ENCODE data around the gene FHIT.

Gene FHIT

DNA sequence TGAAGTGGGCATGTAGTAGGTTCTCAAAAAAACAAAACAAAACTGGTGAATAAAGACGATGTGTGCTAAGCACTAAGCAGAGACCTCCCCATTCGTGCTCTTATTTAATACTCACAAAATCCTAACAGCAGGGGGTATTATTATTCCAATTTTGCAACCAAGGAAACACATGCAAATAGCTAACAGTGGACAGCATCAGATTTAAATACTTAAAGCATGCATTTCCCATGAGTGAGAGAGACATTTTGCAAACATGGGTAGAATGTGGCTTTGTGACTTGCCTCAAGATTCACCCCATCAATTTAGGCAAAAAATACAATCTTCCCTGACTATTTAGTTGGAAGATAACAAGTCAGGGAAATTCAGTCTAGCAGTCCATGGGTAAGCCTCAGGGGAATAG lies 1255.2 kb downstream of the FHIT start:
- no peak for DNase-seq (ENCODE audit: low spot score)

DNA sequence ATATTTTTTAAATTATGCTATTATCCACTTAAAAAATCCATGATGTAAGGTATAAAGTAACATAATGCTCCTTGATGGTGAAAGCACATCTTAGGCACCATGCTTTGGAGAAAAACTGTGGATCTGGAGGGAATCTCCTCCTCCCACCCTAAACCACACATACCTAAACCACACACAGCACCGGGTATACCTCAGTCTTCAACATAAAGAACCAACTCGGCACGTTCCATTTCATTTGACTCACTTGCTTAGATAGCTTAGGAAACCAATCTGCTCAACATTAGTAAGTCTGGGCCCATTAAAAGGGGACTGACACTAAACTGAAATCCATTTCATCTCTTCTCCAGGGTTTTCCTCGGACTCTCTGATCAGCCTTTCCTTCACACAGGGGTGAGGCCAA lies 1255.7 kb downstream of the FHIT start:
- DNase-seq (ENCODE audit: low spot score) = no peak

DNA sequence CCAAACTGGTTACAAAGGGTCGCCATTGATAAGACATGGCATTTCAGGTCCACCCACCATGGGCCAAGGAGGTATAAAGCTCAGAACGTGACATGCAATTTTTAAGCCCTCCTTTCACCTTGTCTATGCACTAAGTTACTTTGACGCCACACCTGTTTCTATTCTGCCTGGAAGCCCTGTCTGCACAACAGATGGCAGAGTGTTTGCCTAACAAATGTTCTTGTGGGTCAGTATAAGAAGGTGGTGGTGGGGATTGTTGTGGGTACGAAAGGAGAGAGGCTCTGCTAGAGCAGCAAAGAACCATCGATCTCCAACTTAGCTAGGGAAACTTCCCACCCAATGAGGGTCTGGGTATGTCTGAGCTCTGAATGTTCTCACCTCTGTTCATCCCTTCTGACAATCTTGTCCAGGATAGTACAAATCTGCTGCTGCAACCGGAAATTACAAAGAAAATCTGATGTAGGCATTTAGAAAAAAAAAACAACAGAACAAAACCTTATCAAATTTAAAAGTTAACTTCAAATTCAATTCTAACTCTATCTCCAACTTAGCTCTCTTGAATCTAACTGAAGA lies 1256.4 kb downstream of the FHIT start:
- no peak for DNase-seq (ENCODE audit: low spot score)

DNA sequence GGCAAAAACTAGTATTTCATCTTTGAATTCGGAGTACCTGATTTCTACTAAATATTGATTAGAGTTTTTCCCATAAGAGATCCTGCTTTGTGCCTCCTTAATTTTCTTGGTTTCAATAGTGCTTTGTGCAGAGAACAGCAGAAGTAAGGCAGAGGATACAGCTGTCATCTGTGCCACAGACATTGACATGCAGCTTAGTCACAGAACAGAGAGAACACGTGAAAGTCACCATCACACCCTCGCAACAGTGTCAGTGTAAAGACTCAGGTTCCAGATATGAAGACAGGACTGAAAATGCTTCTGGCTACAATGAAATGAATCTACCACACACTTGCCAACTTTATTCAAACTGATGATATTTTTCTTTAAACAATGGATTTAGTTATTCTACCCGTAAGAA lies 1258.7 kb downstream of the FHIT start:
- no peak for DNase-seq (ENCODE audit: low spot score)

DNA sequence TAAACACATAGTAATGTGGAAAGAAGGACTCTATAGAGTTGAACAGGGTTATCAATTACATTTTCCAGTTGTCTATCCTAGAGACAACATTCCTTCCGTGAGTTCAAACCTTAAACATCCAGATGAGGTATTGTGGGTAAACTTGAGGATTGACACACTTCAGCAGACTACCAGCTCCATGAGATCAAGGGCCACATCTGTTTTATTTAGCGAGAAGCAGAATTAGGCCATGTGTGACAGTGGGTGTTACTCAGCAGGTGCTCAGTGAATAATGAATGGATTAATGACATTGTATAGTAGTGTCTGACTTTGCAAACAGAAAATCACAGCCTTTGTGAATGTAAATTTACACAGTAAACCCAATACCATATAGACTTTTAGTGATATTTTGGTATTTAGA lies 1260.3 kb downstream of the FHIT start:
- DNase-seq (ENCODE audit: low spot score) = no peak

DNA sequence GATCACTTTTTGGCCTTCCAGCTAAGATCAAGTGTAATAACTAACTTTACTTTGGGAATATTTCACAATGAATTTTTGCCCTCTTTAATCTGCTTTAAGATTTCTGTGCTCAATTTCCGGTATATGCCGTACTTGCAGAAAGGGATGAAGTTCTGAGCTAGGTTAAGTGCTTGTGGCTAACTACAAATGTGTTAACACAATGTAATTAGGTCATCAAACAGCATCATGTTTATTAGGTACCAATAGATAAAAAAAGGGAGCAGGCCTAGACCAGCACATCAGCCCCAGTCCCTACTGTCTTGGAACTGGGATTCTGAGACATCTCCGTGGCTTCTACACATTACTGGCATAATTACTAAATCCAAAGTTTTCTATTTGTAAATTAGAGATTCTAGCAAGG lies 1268.7 kb downstream of the FHIT start:
- no peak for DNase-seq (ENCODE audit: low spot score)

DNA sequence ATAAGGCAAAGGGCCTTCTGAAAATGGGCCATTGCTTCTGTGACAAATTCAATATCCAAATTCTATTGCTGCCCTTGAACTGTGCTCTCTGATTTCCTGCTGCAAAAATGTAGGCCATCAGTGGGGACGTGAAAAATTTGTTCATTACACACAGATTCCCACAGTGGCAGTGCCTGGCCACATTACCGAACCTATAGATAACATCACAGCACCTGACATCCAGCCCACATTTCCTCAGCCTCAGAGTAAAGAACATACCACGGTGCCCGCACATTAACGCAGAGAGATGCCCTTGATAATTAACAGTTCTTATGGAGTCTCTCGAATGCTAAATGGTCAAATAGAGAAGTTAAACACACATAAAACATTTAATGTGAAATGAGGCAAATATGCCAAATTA lies 1269.9 kb downstream of the FHIT start:
- no peak for DNase-seq (ENCODE audit: low spot score)

DNA sequence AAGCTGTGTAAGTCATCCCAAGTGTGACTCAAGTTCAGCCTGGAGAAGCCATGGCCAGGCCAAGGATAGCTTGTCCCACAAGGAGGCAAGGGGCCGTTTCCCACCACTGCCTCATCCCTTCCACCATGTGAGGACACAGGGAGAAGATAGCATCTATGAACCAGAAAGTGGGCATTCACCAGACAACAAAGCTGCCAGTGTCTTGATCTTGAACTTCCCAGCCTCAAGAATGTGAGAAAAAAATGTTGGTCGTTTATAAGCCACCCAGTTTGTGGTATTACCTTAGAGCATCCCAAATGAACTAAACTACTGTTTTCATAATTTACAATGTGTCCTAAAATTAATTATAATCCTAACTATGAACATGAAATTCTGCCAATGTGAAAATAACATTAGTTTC lies 1270.7 kb downstream of the FHIT start:
- no peak for DNase-seq (ENCODE audit: low spot score)

DNA sequence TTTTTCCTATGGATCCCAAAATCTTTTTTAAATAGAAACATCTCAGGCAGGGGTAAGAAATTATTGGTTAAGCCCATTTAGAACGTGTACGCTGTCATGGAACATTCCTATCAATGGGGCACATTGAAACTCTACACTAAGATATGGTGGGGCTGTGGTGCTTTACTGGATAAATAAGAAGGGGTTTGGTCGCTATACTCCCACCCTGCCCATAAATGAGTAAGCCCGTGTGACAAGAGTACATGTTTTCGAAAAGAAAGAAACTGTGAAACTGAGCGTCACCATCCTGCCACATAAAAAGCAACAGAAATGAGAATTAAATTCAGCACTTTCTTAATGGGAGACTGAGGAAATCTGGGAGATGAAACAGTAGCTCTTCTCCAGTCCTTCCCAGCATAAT lies 1271.7 kb downstream of the FHIT start:
- DNase-seq (ENCODE audit: low spot score) = no peak

DNA sequence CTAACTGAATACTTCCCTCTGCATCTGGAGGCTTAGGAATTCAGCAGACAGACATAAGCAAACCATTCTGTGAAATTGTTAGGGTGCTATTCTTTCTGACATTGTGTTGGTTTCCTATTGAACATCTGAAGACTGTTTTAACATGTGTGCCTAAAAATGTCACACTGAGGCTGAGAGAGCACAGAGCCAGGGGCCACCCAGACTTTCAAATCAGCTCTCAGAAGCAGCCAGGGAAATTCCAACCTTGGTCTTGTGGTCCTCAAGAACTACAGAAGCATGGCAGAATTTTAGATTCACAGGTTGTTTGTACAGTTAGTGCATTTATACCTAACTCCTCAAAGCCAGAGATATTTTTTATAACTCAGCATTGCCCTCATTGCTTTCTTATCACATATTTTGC lies 1272.3 kb downstream of the FHIT start:
- DNase-seq (ENCODE audit: low spot score) = no peak

DNA sequence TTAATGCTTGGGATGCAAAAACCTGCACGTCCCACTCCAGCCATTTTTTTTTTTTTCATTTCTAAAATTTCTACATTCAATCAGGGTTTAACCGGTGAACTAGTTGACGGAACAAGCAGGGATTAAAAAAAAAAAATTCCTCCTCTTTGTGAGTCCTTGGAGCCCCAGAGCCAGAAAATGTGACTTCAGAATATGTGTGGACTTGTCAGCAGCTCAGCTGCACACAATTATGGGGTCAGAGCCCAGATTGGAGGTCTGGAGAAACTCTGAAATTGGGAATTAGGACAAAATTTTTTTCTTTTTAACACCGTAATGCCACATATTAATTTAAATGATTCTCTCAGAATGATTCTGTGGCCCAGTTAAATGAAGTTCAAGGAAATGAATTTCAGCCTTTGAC lies 1280.5 kb downstream of the FHIT start:
- no peak for DNase-seq (ENCODE audit: low spot score)

DNA sequence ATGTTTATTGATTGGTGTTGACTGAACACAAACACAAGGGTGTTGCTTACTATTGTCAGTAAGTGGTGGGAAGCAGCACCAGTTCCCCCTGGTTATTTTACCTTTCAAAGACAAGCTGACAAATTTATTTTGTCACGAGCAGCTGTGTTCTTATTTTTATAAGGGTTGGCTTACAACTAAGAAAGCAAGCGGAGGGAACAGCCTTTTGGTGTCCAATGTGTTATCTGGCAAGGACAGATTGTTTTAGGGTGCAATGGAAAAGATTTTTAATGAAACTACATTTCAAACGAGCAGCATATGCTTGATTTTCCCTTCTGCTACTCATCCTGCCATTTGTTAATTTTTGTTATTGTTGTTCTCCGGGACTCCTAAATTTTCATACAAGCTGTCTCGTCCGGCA lies 1280.9 kb downstream of the FHIT start:
- DNase-seq (ENCODE audit: low spot score) = no peak

DNA sequence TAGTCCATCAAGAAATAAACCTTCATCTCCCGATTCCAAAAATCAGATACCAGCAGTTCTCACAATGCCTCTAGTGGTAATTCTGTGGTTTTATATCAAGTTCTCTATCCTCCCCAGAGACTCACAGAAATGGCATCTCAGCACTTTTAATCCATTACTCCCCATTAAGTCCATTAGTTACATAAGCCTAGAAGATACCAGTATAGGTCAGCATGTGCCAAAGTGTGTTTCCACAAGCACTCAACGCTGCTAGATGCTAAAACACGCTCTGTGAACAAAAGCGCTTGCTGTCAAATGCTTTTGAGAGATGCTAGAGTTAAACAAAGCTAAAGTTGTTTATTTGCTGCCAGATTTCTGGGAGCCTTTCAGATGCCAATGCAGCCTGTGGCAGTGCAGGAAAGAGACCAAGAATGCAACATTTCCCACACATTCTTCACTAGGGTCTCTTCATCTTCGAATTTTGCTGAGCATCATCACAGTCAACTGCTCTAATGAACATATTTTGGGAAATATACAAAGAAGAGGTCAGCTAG lies 1282.7 kb downstream of the FHIT start:
- DNase-seq (ENCODE audit: low spot score) = peak; percentile 35

DNA sequence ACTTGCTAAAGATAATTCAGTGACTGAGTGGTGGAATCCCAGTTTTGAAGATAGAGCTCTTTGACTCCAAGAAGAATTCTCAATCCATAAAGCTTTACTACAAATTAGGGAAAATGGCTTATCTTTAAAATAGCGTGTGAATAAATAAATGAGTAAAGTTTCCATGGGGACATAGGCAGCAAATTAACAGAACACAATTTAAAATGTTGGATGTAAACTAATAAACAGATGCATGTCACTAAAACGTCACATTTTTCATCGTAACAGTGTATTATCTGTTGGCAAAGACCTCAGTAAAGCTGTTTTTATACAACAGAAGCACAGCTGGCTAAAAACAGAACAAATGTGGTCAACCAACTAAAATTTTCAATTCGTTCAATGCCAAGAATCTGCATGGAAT lies 1287.6 kb downstream of the FHIT start:
- no peak for DNase-seq (ENCODE audit: low spot score)

DNA sequence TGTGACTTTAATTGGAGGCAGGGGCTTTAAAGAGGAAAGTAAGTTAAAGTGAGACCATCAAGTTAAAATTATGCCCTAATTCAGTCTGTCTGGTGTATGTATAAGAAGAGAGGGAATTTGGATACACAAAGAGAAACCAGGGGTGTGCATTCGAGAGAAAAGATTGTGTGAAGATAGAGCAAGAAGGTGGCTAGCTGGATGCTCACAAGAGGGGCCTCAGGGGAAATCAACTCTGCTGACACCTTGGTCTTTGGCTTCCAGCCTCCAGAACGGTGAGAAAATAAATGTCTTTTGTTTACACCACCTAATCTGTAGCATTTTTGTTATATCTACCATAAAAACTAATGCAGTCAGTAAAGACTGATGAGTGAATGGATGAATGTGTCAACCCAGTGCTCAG lies 1294.1 kb downstream of the FHIT start:
- DNase-seq (ENCODE audit: low spot score) = no peak

DNA sequence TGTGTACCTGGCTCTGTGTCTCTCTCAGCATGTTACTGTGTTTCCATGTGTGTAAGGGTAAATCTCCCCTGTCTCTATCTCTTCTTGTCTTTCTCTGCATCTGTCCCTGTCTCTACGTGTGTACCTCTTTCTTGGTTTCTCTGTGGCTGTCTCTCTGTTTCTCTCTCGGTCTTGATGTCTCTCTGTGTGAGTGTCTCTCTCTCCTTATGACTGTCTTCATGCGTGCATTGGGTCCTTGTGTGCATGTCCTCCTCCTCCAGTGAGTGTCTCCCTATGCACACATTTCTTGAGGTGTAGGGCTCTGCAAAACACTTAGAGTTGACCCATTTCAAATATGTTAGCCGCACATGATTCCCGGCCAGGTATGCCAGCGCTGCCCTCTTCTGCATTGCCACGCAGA lies 1298.1 kb downstream of the FHIT start:
- DNase-seq (ENCODE audit: low spot score) = no peak

DNA sequence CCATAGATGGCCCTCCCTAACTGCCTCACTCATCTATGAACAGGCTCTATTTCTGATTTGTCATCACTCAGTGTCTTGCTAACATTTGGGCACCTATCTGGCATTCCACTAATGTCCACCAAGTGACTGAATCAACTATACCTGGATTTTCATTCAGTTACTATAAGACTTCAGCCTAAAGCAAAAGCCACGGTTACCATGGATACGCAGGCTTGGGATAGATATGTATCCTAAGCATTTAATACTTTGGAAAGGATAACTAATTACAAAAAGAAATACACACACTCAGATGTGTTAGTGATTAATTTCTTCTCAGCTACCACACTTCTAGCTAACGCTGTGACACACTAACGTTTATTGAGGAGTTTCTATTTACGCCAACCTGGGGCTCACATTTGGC lies 1301.9 kb downstream of the FHIT start:
- no peak for DNase-seq (ENCODE audit: low spot score)

DNA sequence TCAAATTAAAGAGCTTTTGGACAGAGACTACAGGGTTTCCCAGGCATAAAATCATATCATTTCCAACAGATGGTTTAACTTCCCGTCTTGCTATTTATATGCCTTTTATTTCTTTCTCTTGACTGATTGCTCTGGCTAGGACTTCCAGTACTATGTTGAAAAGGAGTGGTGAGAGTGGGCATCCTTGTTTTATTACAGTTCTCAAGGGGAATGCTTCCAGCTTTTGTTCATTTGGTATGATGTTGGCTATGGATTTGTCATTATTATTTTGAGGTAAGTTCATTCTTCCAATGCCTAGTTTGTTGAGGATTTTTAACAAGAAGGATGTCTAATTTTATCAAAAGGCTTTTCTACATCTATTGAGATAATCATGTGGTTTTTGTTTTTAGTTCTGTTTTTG lies 1304.9 kb downstream of the FHIT start:
- DNase-seq (ENCODE audit: low spot score) = no peak

DNA sequence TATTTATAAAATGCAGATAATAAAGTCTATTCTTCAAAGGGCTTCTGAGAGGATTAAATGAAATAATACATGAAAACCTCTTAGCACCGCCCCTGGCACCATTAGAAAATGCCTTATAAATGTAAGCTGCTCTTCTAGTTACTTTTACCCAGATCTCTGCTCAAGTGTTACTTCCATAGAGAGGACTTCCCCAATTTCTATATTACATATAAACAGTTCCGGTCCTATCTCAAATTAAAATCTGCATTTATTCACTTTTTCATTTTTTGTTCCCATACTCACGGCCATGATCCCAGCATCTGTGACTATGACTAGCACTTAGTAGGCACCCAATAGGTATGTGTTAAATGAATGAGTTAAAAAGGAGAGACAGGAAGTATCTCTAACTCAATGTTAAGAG lies 1310.5 kb downstream of the FHIT start:
- DNase-seq (ENCODE audit: low spot score) = no peak

DNA sequence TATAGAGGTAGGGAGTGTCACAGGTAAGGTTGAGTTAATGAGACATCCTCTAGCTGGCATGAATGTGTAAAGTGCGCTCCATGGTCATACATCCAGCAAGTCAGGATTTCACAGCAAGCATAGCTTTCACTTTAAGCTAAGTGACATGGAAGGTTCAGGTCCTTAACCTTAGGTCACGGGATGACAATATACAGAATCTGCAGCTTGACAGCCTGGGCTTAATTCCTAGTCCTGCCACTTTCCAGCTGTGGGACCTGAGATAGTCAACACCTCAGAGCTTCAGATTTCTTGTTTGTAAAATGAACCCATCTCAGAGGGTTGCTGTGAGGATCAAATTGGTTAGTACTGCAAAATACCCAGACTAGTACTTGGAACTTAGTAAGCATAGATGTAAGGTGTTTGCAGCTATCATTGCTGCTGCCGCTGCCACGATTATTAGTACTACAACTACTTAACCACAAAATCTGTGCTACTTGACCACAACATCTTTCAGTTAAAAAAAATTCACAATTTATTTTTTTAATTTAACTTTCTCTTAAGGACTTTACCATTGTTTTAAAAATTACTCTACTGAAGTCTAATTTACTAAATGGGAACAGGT lies 1311.3 kb downstream of the FHIT start:
- DNase-seq (ENCODE audit: low spot score) = no peak

DNA sequence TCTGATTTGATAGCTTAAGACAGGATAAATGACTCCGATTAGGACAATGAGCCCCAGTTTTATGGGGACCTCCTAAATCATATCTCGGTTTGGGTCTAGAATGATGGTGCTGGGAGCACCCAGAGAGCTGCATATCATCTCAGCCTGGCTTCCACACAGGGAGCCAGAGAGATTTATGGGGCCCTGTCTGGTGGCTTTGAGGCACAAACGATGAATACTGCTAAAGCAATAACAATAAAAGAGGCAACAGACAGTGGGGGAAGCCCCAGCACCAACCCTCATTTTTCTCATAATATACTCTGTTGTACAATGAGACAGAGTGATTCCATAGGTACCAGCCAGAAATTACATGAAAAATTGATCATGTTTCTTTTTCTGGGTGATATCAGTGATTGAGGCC lies 1312.4 kb downstream of the FHIT start:
- DNase-seq (ENCODE audit: low spot score) = no peak

DNA sequence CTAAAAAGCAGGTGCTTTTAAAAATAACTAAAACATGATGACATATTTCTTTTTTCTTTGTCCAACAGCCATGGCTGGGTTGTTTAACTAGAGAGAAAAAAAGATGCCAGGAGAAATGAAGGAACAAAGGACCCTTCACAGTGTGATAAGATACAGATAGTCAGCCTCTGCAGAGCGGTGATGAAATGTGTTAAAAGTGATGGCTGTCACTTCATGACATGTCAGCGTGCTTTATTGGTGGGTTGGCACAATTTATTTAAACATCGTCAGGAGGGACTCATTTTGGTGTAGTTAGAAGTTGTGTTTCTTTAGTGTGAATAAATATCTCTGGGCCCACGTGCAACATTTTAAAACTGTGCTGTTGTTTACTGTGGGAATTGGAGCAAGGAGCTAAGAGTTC lies 1314.1 kb downstream of the FHIT start:
- DNase-seq (ENCODE audit: low spot score) = no peak

DNA sequence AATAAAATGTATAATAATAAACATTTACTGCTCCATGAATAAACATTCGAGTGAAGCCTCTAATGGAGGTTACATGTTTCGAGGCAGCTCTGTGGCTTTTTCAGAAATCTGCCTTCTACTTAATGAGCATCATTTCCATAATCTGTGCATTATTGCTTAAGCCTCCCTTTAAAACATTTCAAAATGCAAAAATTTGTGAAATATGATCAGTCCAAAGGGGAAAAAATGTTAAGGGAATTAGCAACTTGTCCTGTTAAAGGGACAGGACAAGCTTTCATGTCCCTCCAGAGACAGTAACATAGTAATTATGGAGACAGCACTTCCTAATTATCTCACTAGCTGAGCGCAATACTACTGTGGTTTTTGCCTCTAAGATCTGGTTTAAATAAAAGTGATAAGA lies 1314.8 kb downstream of the FHIT start:
- DNase-seq (ENCODE audit: low spot score) = no peak

DNA sequence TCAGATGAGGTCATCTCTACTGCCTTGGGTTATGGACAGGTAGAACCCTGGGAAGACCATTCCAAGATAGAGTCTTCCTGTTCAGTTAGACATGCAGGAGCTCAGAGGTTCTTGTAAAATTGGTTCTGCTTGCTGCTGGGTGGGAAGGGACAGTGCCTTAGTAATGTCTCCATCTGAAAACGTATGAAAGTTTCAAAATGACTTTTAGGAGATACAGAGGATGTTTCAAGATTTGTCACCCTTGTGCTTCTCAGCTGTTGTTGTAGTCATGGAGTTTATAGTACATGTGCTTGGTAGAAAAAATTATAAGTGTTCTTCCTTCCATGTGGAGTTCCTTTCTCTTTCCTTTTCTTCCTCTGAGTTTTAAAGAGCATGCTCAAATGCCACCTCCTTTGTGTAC lies 1316.2 kb downstream of the FHIT start:
- DNase-seq (ENCODE audit: low spot score) = no peak

All from globus pallidus (tissue), 1 donor.